Aorta (tissue), 5 donors: ENCODE results near the gene IGFN1. TPM values are rescaled to one million over a fixed set of nuclear protein-coding genes. Genes with fewer than 3 reads are reported as not detected.
"Not testable (repeated sequence)": the region's sequence is repeated elsewhere in the genome, so short reads cannot be mapped to it uniquely, and the experiment has no call there.

Experiments used
- ATAC-seq: fragments of 200-7000 bp; cut with Tn5 transposase; one replicate; pipeline ENCODE4 v1.9.1; 2022; ENCODE audit warnings: moderate library complexity; ENCODE audit not compliant: low FRiP score
- DNase-seq, 2 donors: peaks; one replicate each; pipeline ENCODE4 v3.0.0-alpha.2; 2020
- H3K27ac ChIP-seq, 2 donors: one replicate each; pipeline ENCODE4 v1.5.1; 2013; ENCODE audit warnings: low read length in 2 of 2, mild to moderate bottlenecking in 2 of 2, moderate library complexity in 2 of 2, control low read depth in 1 of 2, inconsistent platforms in 1 of 2, low read depth in 1 of 2
- H3K27me3 ChIP-seq, 2 donors: one replicate each; pipeline ENCODE4 v1.6.1; 2013; ENCODE audit warnings: control low read depth in 1 of 2, low read length in 1 of 2, mild to moderate bottlenecking in 1 of 2, moderate library complexity in 1 of 2; ENCODE audit not compliant: insufficient read depth in 2 of 2, control insufficient read depth in 1 of 2
- H3K36me3 ChIP-seq, 2 donors: one replicate each; pipeline ENCODE4 v1.6.1; 2013; ENCODE audit warnings: control low read depth in 1 of 2, low read length in 1 of 2, mild to moderate bottlenecking in 1 of 2; ENCODE audit not compliant: insufficient read depth in 2 of 2, control insufficient read depth in 1 of 2
- H3K4me1 ChIP-seq, 2 donors: one replicate each; pipeline ENCODE4 v1.6.1; 2013; ENCODE audit warnings: low read length in 2 of 2, control low read depth in 1 of 2, mild to moderate bottlenecking in 1 of 2, moderate library complexity in 1 of 2; ENCODE audit not compliant: insufficient read depth in 2 of 2, control insufficient read depth in 1 of 2
- H3K4me3 ChIP-seq, 2 donors: one replicate each; pipeline ENCODE4 v1.5.1; 2013; ENCODE audit warnings: low read length in 2 of 2, control low read depth in 1 of 2, mild to moderate bottlenecking in 1 of 2
- H3K9me3 ChIP-seq: one replicate; pipeline ENCODE4 v1.6.1; 2013; ENCODE audit warnings: mild to moderate bottlenecking, low read length; ENCODE audit not compliant: control insufficient read depth
- WGBS, 2 donors: extraction: QIAGEN DNeasy Blood & Tissue Kit; methylation state at CpG; one replicate each; pipeline ENCODE4 v1.1.7; 2013; 5-methylcytosine and 5-hydroxymethylcytosine counted together
- intact Hi-C, 2 donors: fragments of 100-400 bp; cut with DNase I; formaldehyde crosslinking; loops; one replicate each; pipeline versions ENCODE4 v1.14.2 to v1.15.0; 2022
- polyA plus RNA-seq, 2 donors: library from polyadenylated mRNA; stranded (reverse); fragments of 200-250 nt; gene quantifications; one replicate each; pipeline ENCODE4 v1.2.3, GENCODE V29; 2013
- total RNA-seq, 2 donors: library from RNA; stranded (reverse); fragmentation: NEBNext Ultra II Directional; extraction: Animal tissue kit (Norgen Biotek cat#: 25700); gene quantifications; one replicate each; pipeline ENCODE4 v1.2.1, GENCODE V29; 2021
- donor health status: healthy with polysubstance abuse.
- donor health status: Bipolar disorder and iron deficiency.
- donor health status: DM: no; HTN: no; CAD: no.
- donor health status: DM: no; HTN: no; CAD: no.
- donor health status: DM: yes; HTN: yes; CAD: no.

The IGFN1 gene
- total and polyA plus RNA-seq, 4 donors, result 0.03 to 0.50 (median 0.16) TPM

- DNase-seq, H3K36me3 ChIP-seq, ATAC-seq, H3K4me1 ChIP-seq, H3K9me3 ChIP-seq, H3K4me3 ChIP-seq, H3K27me3 ChIP-seq, H3K27ac ChIP-seq: not testable (repeated sequence)
- intact Hi-C loops, result loop anchor here in 1 of 2 donors (10.0 kb wide), 1 partner anchor 147 kb away; no protein-coding TSS in a partner anchor
These were observed 67.5 kb downstream of the IGFN1 start for GRCh38 chr1:201258132-201258531.

GRCh38 chr1:201258763-201259230 lies 68.2 kb downstream of the IGFN1 start:
- Histone ChIP-seq H3K4me3 (no peak overlapping the region), H3K4me1 (no peaks in the 10 kb centered on the region), H3K9me3 (no peaks in the 10 kb centered on the region), H3K27me3 (no peaks in the 10 kb centered on the region), H3K27ac (no peak overlapping the region), H3K36me3 (no peaks in the 10 kb centered on the region)
- no peak for DNase-seq
- no peak for ATAC-seq
- 83 to 84% methylated on average over 14 of the region's 14 CpGs for WGBS, 2 donors
- intact Hi-C loops, result loop anchor here in 1 of 2 donors (10.0 kb wide), 1 partner anchor 146 kb away; no protein-coding TSS in a partner anchor

GRCh38 chr1:201259476-201260235 lies 69.0 kb downstream of the IGFN1 start:
- Histone ChIP-seq H3K4me1 (no peaks in the 10 kb centered on the region), H3K36me3 (no peaks in the 10 kb centered on the region), H3K4me3 (no peak overlapping the region), H3K27me3 (no peaks in the 10 kb centered on the region), H3K9me3 (no peaks in the 10 kb centered on the region), H3K27ac (no peak overlapping the region)
- intact Hi-C loops, result loop anchor here in 1 of 2 donors (10.0 kb wide), 1 partner anchor 145 kb away; no protein-coding TSS in a partner anchor
- ATAC-seq (peak; percentile 44), DNase-seq (peak in 1 of 2 donors; percentile 76)
- 4 to 5% methylated on average over 25 to 28 of the region's 28 CpGs for WGBS, 2 donors

- Histone ChIP-seq H3K9me3 (no peaks in the 10 kb centered on the region), H3K4me1 (no peaks in the 10 kb centered on the region), H3K27me3 (no peaks in the 10 kb centered on the region), H3K36me3 (no peaks in the 10 kb centered on the region), H3K27ac (no peak overlapping the region), H3K4me3 (no peak overlapping the region)
- DNase-seq (no peak), ATAC-seq (peak; percentile 13)
- intact Hi-C loops, result no loop called here
- 20 to 30% methylated on average over 11 of the region's 11 CpGs for whole genome bisulfite sequencing, 2 donors
These were observed 69.6 kb downstream of the IGFN1 start for GRCh38 chr1:201260236-201260590.

- ATAC-seq (no peak), DNase-seq (no peak)
- intact Hi-C loops, result no loop called here
- 89% methylated on average over 8 of the region's 8 CpGs for WGBS, 2 donors
- no peaks in the 10 kb centered on the region for H3K36me3 ChIP-seq
- H3K27ac ChIP-seq, result no peak overlapping the region
- no peaks in the 10 kb centered on the region for H3K27me3 ChIP-seq
- H3K9me3 ChIP-seq, result no peaks in the 10 kb centered on the region
- H3K4me1 ChIP-seq, result no peaks in the 10 kb centered on the region
- H3K4me3 ChIP-seq, result no peak overlapping the region
These were observed 70.2 kb downstream of the IGFN1 start for GRCh38 chr1:201260648-201261311.

GRCh38 chr1:201261771-201262547 lies 71.3 kb downstream of the IGFN1 start:
- no peak overlapping the region for H3K27ac ChIP-seq
- 94 to 95% methylated on average over 8 of the region's 8 CpGs for WGBS, 2 donors
- H3K9me3 ChIP-seq, result no peaks in the 10 kb centered on the region
- no peak overlapping the region for H3K4me3 ChIP-seq
- no peak for DNase-seq
- H3K4me1 ChIP-seq, result no peaks in the 10 kb centered on the region
- no peaks in the 10 kb centered on the region for H3K36me3 ChIP-seq
- intact Hi-C loops, result no loop called here
- H3K27me3 ChIP-seq, result no peaks in the 10 kb centered on the region
- ATAC-seq, result no peak

- no peak overlapping the region for H3K4me3 ChIP-seq
- intact Hi-C loops, result no loop called here
- no peaks in the 10 kb centered on the region for H3K4me1 ChIP-seq
- no peaks in the 10 kb centered on the region for H3K9me3 ChIP-seq
- DNase-seq (no peak), ATAC-seq (no peak)
- 79 to 81% methylated on average over 7 of the region's 7 CpGs for WGBS, 2 donors
- H3K27me3 ChIP-seq, result no peaks in the 10 kb centered on the region
- no peak overlapping the region for H3K27ac ChIP-seq
- no peaks in the 10 kb centered on the region for H3K36me3 ChIP-seq
These were observed 72.5 kb downstream of the IGFN1 start for GRCh38 chr1:201262963-201263608.

- WGBS, 2 donors, result 88 to 93% methylated on average over 6 of the region's 6 CpGs
- H3K9me3 ChIP-seq, result no peaks in the 10 kb centered on the region
These were observed 73.4 kb downstream of the IGFN1 start for GRCh38 chr1:201264072-201264471.

More at GRCh38 chr1:201264072-201264471, 73.4 kb downstream of the IGFN1 start:
- no peak for DNase-seq
- H3K27ac ChIP-seq, result no peak overlapping the region
- H3K36me3 ChIP-seq, result no peaks in the 10 kb centered on the region
- H3K27me3 ChIP-seq, result no peaks in the 10 kb centered on the region
- H3K4me3 ChIP-seq, result no peak overlapping the region
- H3K4me1 ChIP-seq, result no peaks in the 10 kb centered on the region
- intact Hi-C loops, result no loop called here
- no peak for ATAC-seq
